SK-N-DZ (cell line): ENCODE measurements around the gene CCL26.
"Not testable (repeated sequence)": the region's sequence is repeated elsewhere in the genome, so short reads cannot be mapped to it uniquely, and the experiment has no call there.

Experiments used
- DNase-seq: peaks from one replicate; pipeline ENCODE4 v3.0.0-alpha.2; 2015; ENCODE audit warnings: low spot score

CCL26 gene

GRCh38 chr7:75738975-75739795 lies 32.8 kb downstream of the CCL26 start:
- DNase-seq = peak; percentile 98

- no peak for DNase-seq
Measured at GRCh38 chr7:75738604-75738974, 33.4 kb downstream of the CCL26 start, which contains the start of gene HIP1. Gene HIP1, minus strand, starts transcription at chr7:75738941. Its CDS starts 21 bp downstream, at chr7:75738920.

- DNase-seq = no peak
Measured at GRCh38 chr7:75737856-75738603, 34.0 kb downstream of the CCL26 start.

- no peak for DNase-seq
Measured at GRCh38 chr7:75735581-75736350, 36.2 kb downstream of the CCL26 start.

- DNase-seq = no peak
Measured at GRCh38 chr7:75734586-75735458, 37.2 kb downstream of the CCL26 start.

- DNase-seq = no peak
Measured at GRCh38 chr7:75732764-75733630, 39.0 kb downstream of the CCL26 start.

GRCh38 chr7:75732016-75732521 lies 39.9 kb downstream of the CCL26 start:
- no peak for DNase-seq

GRCh38 chr7:75729851-75730274 lies 42.1 kb downstream of the CCL26 start:
- no peak for DNase-seq

GRCh38 chr7:75727881-75728593 lies 44.0 kb downstream of the CCL26 start:
- DNase-seq = no peak

GRCh38 chr7:75727351-75727750 lies 44.7 kb downstream of the CCL26 start:
- not testable (repeated sequence) for DNase-seq

- DNase-seq = no peak
Measured at GRCh38 chr7:75725306-75725705, 46.7 kb downstream of the CCL26 start.

GRCh38 chr7:75723444-75723843 lies 48.6 kb downstream of the CCL26 start:
- no peak for DNase-seq

- no peak for DNase-seq
Measured at GRCh38 chr7:75722373-75722772, 49.6 kb downstream of the CCL26 start.

GRCh38 chr7:75721922-75722321 lies 50.1 kb downstream of the CCL26 start:
- not testable (repeated sequence) for DNase-seq

- no peak for DNase-seq
Measured at GRCh38 chr7:75721426-75721825, 50.6 kb downstream of the CCL26 start.

- DNase-seq = no peak
Measured at GRCh38 chr7:75719626-75720025, 52.4 kb downstream of the CCL26 start.
